Nephron progenitor cell (in vitro differentiated cells): Measurements from ENCODE around the gene HASPIN.

Source experiments
- DNase-seq: peaks from one replicate; pipeline ENCODE4 v3.0.0; 2021
- H3K27ac Mint-ChIP-seq: 2 replicates; pipeline ENCODE4 v1.8.0; 2021; ENCODE audit warnings: mild to moderate bottlenecking, moderate library complexity, mixed read lengths
- H3K27me3 Mint-ChIP-seq: 2 replicates; pipeline ENCODE4 v1.8.0; 2021; ENCODE audit warnings: mild to moderate bottlenecking, low read depth, mixed read lengths; ENCODE audit not compliant: poor library complexity
- H3K36me3 Mint-ChIP-seq: 2 replicates; pipeline ENCODE4 v1.8.0; 2021; ENCODE audit warnings: low read depth, mixed read lengths
- H3K4me1 Mint-ChIP-seq: 2 replicates; pipeline ENCODE4 v1.8.0; 2021; ENCODE audit warnings: mixed read lengths
- H3K4me3 Mint-ChIP-seq: 2 replicates; pipeline ENCODE4 v1.8.0; 2021; ENCODE audit warnings: mild to moderate bottlenecking, moderate library complexity, mixed read lengths
- H3K9me3 Mint-ChIP-seq: 2 replicates; pipeline ENCODE4 v1.8.0; 2021; ENCODE audit warnings: mild to moderate bottlenecking, moderate library complexity, mixed read lengths
- CTCF ChIP-seq: fragments of 200-600 bp; sonication (generic); IDR thresholded peaks from 2 replicates; pipeline ENCODE4 v1.5.0; 2021; ENCODE audit warnings: antibody characterized with exemption

Gene HASPIN

GRCh38 chr17:3766779-3767178, 43.1 kb downstream of the HASPIN start:
- H3K36me3 Mint-ChIP-seq: peaks cover 5% of the 10 kb centered on the region
- H3K4me3 Mint-ChIP-seq: no peak overlapping the region
- TF ChIP-seq CTCF: no peak
- H3K27ac Mint-ChIP-seq: no peak overlapping the region
- H3K4me1 Mint-ChIP-seq: peaks cover 20% of the 10 kb centered on the region
- peaks cover 11% of the 10 kb centered on the region for H3K27me3 Mint-ChIP-seq
- H3K9me3 Mint-ChIP-seq: peaks cover 23% of the 10 kb centered on the region
- DNase-seq: no peak

GRCh38 chr17:3768341-3768740, 44.6 kb downstream of the HASPIN start:
- H3K27ac Mint-ChIP-seq: peak overlapping the region; percentile 2
- H3K9me3 Mint-ChIP-seq: peaks cover 23% of the 10 kb centered on the region
- no peak overlapping the region for H3K4me3 Mint-ChIP-seq
- H3K27me3 Mint-ChIP-seq: peaks cover 11% of the 10 kb centered on the region
- peaks cover 24% of the 10 kb centered on the region for H3K4me1 Mint-ChIP-seq
- no peak for DNase-seq
- peaks cover 5% of the 10 kb centered on the region for H3K36me3 Mint-ChIP-seq
- no peak for TF ChIP-seq CTCF

GRCh38 chr17:3768769-3769168, 45.1 kb downstream of the HASPIN start:
- H3K27ac Mint-ChIP-seq: peak overlapping the region; percentile 2
- no peak for DNase-seq
- H3K9me3 Mint-ChIP-seq: peaks cover 23% of the 10 kb centered on the region
- H3K27me3 Mint-ChIP-seq: peaks cover 7% of the 10 kb centered on the region
- no peak for TF ChIP-seq CTCF
- H3K4me3 Mint-ChIP-seq: no peak overlapping the region
- H3K36me3 Mint-ChIP-seq: peaks cover 5% of the 10 kb centered on the region
- H3K4me1 Mint-ChIP-seq: peaks cover 24% of the 10 kb centered on the region

GRCh38 chr17:3770466-3770865, 46.8 kb downstream of the HASPIN start:
- peaks cover 4% of the 10 kb centered on the region for H3K27me3 Mint-ChIP-seq
- peaks cover 23% of the 10 kb centered on the region for H3K9me3 Mint-ChIP-seq
- H3K4me1 Mint-ChIP-seq: peaks cover 24% of the 10 kb centered on the region
- TF ChIP-seq CTCF: no peak
- peaks cover 5% of the 10 kb centered on the region for H3K36me3 Mint-ChIP-seq
- H3K27ac Mint-ChIP-seq: no peak overlapping the region
- no peak overlapping the region for H3K4me3 Mint-ChIP-seq
- no peak for DNase-seq

GRCh38 chr17:3771140-3771539, 47.4 kb downstream of the HASPIN start:
- Mint-ChIP-seq H3K9me3 (peaks cover 19% of the 10 kb centered on the region), H3K27me3 (peaks cover 4% of the 10 kb centered on the region), H3K27ac (no peak overlapping the region), H3K4me3 (no peak overlapping the region), H3K4me1 (peaks cover 24% of the 10 kb centered on the region), H3K36me3 (peaks cover 5% of the 10 kb centered on the region)
- no peak for TF ChIP-seq CTCF
- no peak for DNase-seq

- no peak overlapping the region for H3K27ac Mint-ChIP-seq
- no peak for DNase-seq
- H3K27me3 Mint-ChIP-seq: peaks cover 4% of the 10 kb centered on the region
- peaks cover 5% of the 10 kb centered on the region for H3K36me3 Mint-ChIP-seq
- H3K4me3 Mint-ChIP-seq: no peak overlapping the region
- peaks cover 24% of the 10 kb centered on the region for H3K4me1 Mint-ChIP-seq
- peaks cover 8% of the 10 kb centered on the region for H3K9me3 Mint-ChIP-seq
- TF ChIP-seq CTCF: no peak
Observed at GRCh38 chr17:3772764-3773163, 49.1 kb downstream of the HASPIN start.
